Keratinocyte (primary cell): ENCODE data around the gene PNLIPRP3. TPM values are rescaled to one million over a fixed set of nuclear protein-coding genes. Genes with fewer than 3 reads are reported as not detected.
A peak's percentile ranks its signal among the peaks of the same experiment; 100 is the strongest.

ENCODE experiments used
- DNase-seq: peaks from one replicate; pipeline ENCODE4 v3.0.0-alpha.2; 2011; ENCODE audit warnings: low read depth, missing footprints, low spot score
- FAIRE-seq: peaks from 2 replicates; lab custom pipeline; 2011; peaks lifted over from hg19 to GRCh38; lab: Jason Lieb, UNC
- H2AFZ ChIP-seq: 2 replicates; pipeline ENCODE4 v1.6.0; 2012; ENCODE audit warnings: low read length, control low read depth, inconsistent platforms; ENCODE audit not compliant: control insufficient read depth
- H3K27ac ChIP-seq: 2 replicates; pipeline ENCODE4 v1.5.1; 2011; ENCODE audit warnings: low read length; ENCODE audit not compliant: control insufficient read depth, insufficient read depth
- H3K27me3 ChIP-seq: 3 replicates; pipeline ENCODE4 v1.6.0; 2011; ENCODE audit warnings: low read length; ENCODE audit not compliant: control insufficient read depth, insufficient read depth; ENCODE audit errors: extremely low read depth
- H3K36me3 ChIP-seq, 2 experiments: 2 replicates in 1 of 2; 3 replicates in 1 of 2; pipeline ENCODE4 v1.5.1; 2011; ENCODE audit warnings: low read length in 2 of 2, mild to moderate bottlenecking in 1 of 2; ENCODE audit not compliant: control insufficient read depth in 2 of 2, insufficient read depth in 2 of 2; ENCODE audit errors: extremely low read depth in 1 of 2
- H3K4me1 ChIP-seq: 3 replicates; pipeline ENCODE4 v1.5.1; 2011; ENCODE audit warnings: low read length; ENCODE audit not compliant: control insufficient read depth, insufficient read depth; ENCODE audit errors: extremely low read depth
- H3K4me2 ChIP-seq: 3 replicates; pipeline ENCODE4 v1.6.0; 2011; ENCODE audit warnings: low read depth, low read length; ENCODE audit not compliant: control insufficient read depth, insufficient read depth; ENCODE audit errors: extremely low read depth
- H3K4me3 ChIP-seq, 3 experiments: fragments of 200-600 bp in 1 of 3; sonication (generic) in 1 of 3; 2 replicates in 2 of 3; 3 replicates in 1 of 3; pipeline ENCODE4 v1.5.1; 2011 to 2016; ENCODE audit warnings: low read length in 3 of 3, mild to moderate bottlenecking in 3 of 3, control low read depth in 2 of 3, inconsistent platforms in 1 of 3, low read depth in 1 of 3, mixed read lengths in 1 of 3, mixed run types in 1 of 3, moderate library complexity in 1 of 3; ENCODE audit not compliant: control insufficient read depth in 2 of 3, insufficient read depth in 2 of 3; ENCODE audit errors: extremely low read depth in 1 of 3
- H3K79me2 ChIP-seq: 2 replicates; pipeline ENCODE4 v1.6.0; 2012; ENCODE audit warnings: low read length; ENCODE audit not compliant: control insufficient read depth, insufficient read depth
- H3K9ac ChIP-seq: 3 replicates; pipeline ENCODE4 v1.6.0; 2011; ENCODE audit warnings: low read length; ENCODE audit not compliant: control insufficient read depth, insufficient read depth; ENCODE audit errors: extremely low read depth
- H3K9me1 ChIP-seq: 3 replicates; pipeline ENCODE4 v1.6.0; 2011; ENCODE audit warnings: low read length; ENCODE audit not compliant: control insufficient read depth, insufficient read depth; ENCODE audit errors: extremely low read depth
- H3K9me3 ChIP-seq: 2 replicates; pipeline ENCODE4 v1.5.1; 2012; ENCODE audit warnings: low read depth, low read length; ENCODE audit not compliant: control insufficient read depth
- H4K20me1 ChIP-seq: 3 replicates; pipeline ENCODE4 v1.6.0; 2011; ENCODE audit warnings: low read length; ENCODE audit not compliant: control insufficient read depth, insufficient read depth; ENCODE audit errors: extremely low read depth
- CTCF ChIP-seq, 3 experiments: IDR thresholded peaks in 1 of 3; conservative IDR thresholded peaks in 1 of 3; optimal IDR thresholded peaks in 1 of 3; 2 replicates in 2 of 3; 3 replicates in 1 of 3; pipeline versions ENCODE3 to v1.5.1; 2011; ENCODE audit warnings: low read length in 3 of 3, mild to moderate bottlenecking in 3 of 3, moderate library complexity in 2 of 3, control low read depth in 1 of 3, inconsistent platforms in 1 of 3; ENCODE audit not compliant: insufficient read depth in 2 of 3; ENCODE audit errors: extremely low read depth in 1 of 3
- EZH2 ChIP-seq: IDR thresholded peaks from one replicate; pipeline ENCODE4 v1.6.1; 2012; ENCODE audit warnings: inconsistent platforms, mild to moderate bottlenecking, low read length, moderate library complexity
- dilution Hi-C: fragments of 300-500 bp; cut with MboI; formaldehyde crosslinking; loops from one replicate; pipeline ENCODE4 v1.7.0; 2020; ENCODE audit warnings: low sequenced_read_pairs; ENCODE audit not compliant: extremely low pct_ligation_motif_present
- polyA plus RNA-seq, 5 experiments: library from polyadenylated mRNA; depleted of rRNA in 3 of 5; stranded (reverse) in 3 of 5; stranded (forward) in 1 of 5; unstranded in 1 of 5; fragments of >200 nt; gene quantifications; 1 replicate in 1 of 5; 2 replicates in 3 of 5; 3 replicates in 1 of 5; pipeline versions ENCODE4 v1.2.1 to v1.2.3, GENCODE V29; 2011 to 2012; ENCODE audit warnings: missing spikeins in 2 of 5, low read depth in 1 of 5, low replicate concordance in 1 of 5

PNLIPRP3 gene
- polyA plus RNA-seq, 1 donor (not counting 4 experiments of a cell fraction or from before 2014, with no cell fraction given), result 117 TPM

GRCh38 chr10:116470768-116471415, 43.2 kb downstream of the PNLIPRP3 start:
- no peak overlapping the region for H2AFZ ChIP-seq
- H3K4me1 ChIP-seq, result peaks cover 14% of the 10 kb centered on the region
- FAIRE-seq (peak; percentile 34), DNase-seq (no peak)
- peak; percentile 57 to 65 (median 58) for TF ChIP-seq CTCF (optimal IDR thresholded peaks at IDR 0.05 in 1 of 3, IDR thresholded peaks at IDR 0.05 in 1 of 3, conservative IDR thresholded peaks at IDR 0.05 in 1 of 3; ENCODE audit: extremely low read depth in 1 of 3, insufficient read depth in 2 of 3, low read length in 3 of 3)
- no peak for TF ChIP-seq EZH2
- no peak overlapping the region for H3K4me3 ChIP-seq
- H3K36me3 ChIP-seq, result peaks cover 14 to 16% of the 10 kb centered on the region in 2 experiments
- H3K9me3 ChIP-seq, result no peaks in the 10 kb centered on the region
- no peaks in the 10 kb centered on the region for H3K79me2 ChIP-seq
- no peaks in the 10 kb centered on the region for H3K9me1 ChIP-seq
- H3K9ac ChIP-seq, result no peak overlapping the region
- dilution Hi-C loops, result no loop called here
- no peaks in the 10 kb centered on the region for H3K27me3 ChIP-seq
- no peak overlapping the region for H3K27ac ChIP-seq
- H4K20me1 ChIP-seq, result no peaks in the 10 kb centered on the region
- H3K4me2 ChIP-seq, result no peak overlapping the region

GRCh38 chr10:116472891-116473290, 45.2 kb downstream of the PNLIPRP3 start:
- peaks cover 15 to 18% of the 10 kb centered on the region in 2 experiments for H3K36me3 ChIP-seq

More at GRCh38 chr10:116472891-116473290, 45.2 kb downstream of the PNLIPRP3 start:
- DNase-seq (no peak), FAIRE-seq (peak; percentile 48)
- H3K4me1 ChIP-seq, result peaks cover 4% of the 10 kb centered on the region
- H4K20me1 ChIP-seq, result no peaks in the 10 kb centered on the region
- H3K9ac ChIP-seq, result no peak overlapping the region
- no peaks in the 10 kb centered on the region for H3K79me2 ChIP-seq
- H2AFZ ChIP-seq, result no peak overlapping the region
- H3K27me3 ChIP-seq, result no peaks in the 10 kb centered on the region
- H3K4me2 ChIP-seq, result no peak overlapping the region
- no peak overlapping the region for H3K4me3 ChIP-seq
- H3K27ac ChIP-seq, result no peak overlapping the region
- H3K9me3 ChIP-seq, result no peaks in the 10 kb centered on the region
- TF ChIP-seq CTCF (optimal IDR thresholded peaks at IDR 0.05 in 1 of 3, IDR thresholded peaks at IDR 0.05 in 1 of 3, conservative IDR thresholded peaks at IDR 0.05 in 1 of 3; ENCODE audit: extremely low read depth in 1 of 3, insufficient read depth in 2 of 3, low read length in 3 of 3) (no peak), EZH2 (no peak)
- dilution Hi-C loops, result no loop called here
- H3K9me1 ChIP-seq, result no peaks in the 10 kb centered on the region
